Testis (tissue), 3 donors: ENCODE data around the gene EXOC3. TPM values are rescaled to one million over a fixed set of nuclear protein-coding genes. Genes with fewer than 3 reads are reported as not detected.

Source experiments
- DNase-seq: peaks from one replicate; pipeline ENCODE4 v3.0.0-alpha.2; 2019
- H3K27ac ChIP-seq, 2 donors: fragments of 200-600 bp; sonication (generic); one replicate each; pipeline ENCODE4 v1.5.1; 2019
- H3K27me3 ChIP-seq: fragments of 200-600 bp; sonication (generic); one replicate; pipeline ENCODE4 v1.5.1; 2019
- H3K36me3 ChIP-seq: fragments of 200-600 bp; sonication (generic); one replicate; pipeline ENCODE4 v1.5.1; 2017; ENCODE audit warnings: low read depth; ENCODE audit errors: missing control alignments
- H3K4me1 ChIP-seq: fragments of 200-600 bp; sonication (generic); one replicate; pipeline ENCODE4 v1.5.1; 2019
- H3K4me3 ChIP-seq, 2 donors: fragments of 200-600 bp; sonication (generic); one replicate each; pipeline ENCODE4 v1.5.1; 2017 to 2019
- H3K9me3 ChIP-seq: fragments of 200-600 bp; sonication (generic); one replicate; pipeline ENCODE4 v1.5.1; 2017
- CTCF ChIP-seq, 3 experiments: fragments of 450-650 bp in 2 of 3; fragments of 200-600 bp in 1 of 3; sonication (generic) in 1 of 3; IDR thresholded peaks; one replicate each; pipeline ENCODE4 v1.5.1; 2016 to 2019; ENCODE audit warnings: antibody characterized with exemption in 3 of 3, mild to moderate bottlenecking in 2 of 3, moderate library complexity in 1 of 3
- POLR2A ChIP-seq: fragments of 450-650 bp; IDR thresholded peaks from one replicate; pipeline ENCODE4 v1.6.1; 2017; ENCODE audit warnings: antibody characterized with exemption, mild to moderate bottlenecking, moderate library complexity
- WGBS, 2 donors: methylation state at CpG; one replicate each; pipeline ENCODE4 v1.1.5; 2018; 5-methylcytosine and 5-hydroxymethylcytosine counted together
- intact Hi-C: fragments of 100-400 bp; cut with DNase I; formaldehyde crosslinking; loops from one replicate; pipeline ENCODE4 v1.15.1; 2023; ENCODE audit warnings: low total_unique reads
- polyA plus RNA-seq: library from polyadenylated mRNA; stranded (reverse); fragments of 350-450 nt; fragmentation: Illumina TruSeq; extraction: RNeasy Lipid Tissue Mini Kit (QIAGEN cat#74804); gene quantifications from one replicate; pipeline ENCODE4 v1.2.3, GENCODE V29; 2014; ENCODE audit warnings: low read depth, low replicate concordance; ENCODE audit not compliant: insufficient read depth
- total RNA-seq, 2 donors: library from RNA; depleted of rRNA; stranded (reverse); fragments of >200 nt; gene quantifications; one replicate each; pipeline ENCODE4 v1.2.3, GENCODE V29; 2016

EXOC3 gene
- total and polyA plus RNA-seq, 3 donors from 2014 or later: 111 to 122 (median 120) TPM

GRCh38 chr5:432928-433791 lies 9.8 kb upstream of the EXOC3 start:
- no peak for DNase-seq
- WGBS, 2 donors: 80 to 97% methylated on average over 18 to 23 of the region's 23 CpGs
- H3K36me3 ChIP-seq: no peaks in the 10 kb centered on the region
- no peak overlapping the region for H3K27ac ChIP-seq
- no peak overlapping the region for H3K4me3 ChIP-seq
- intact Hi-C loops: no loop called here
- H3K9me3 ChIP-seq: no peaks in the 10 kb centered on the region
- no peaks in the 10 kb centered on the region for H3K27me3 ChIP-seq
- TF ChIP-seq POLR2A: no peak
- no peak for TF ChIP-seq CTCF (IDR thresholded peaks at IDR 0.05)
- no peaks in the 10 kb centered on the region for H3K4me1 ChIP-seq

GRCh38 chr5:433836-434235 lies 9.1 kb upstream of the EXOC3 start:
- peak; percentile 10 for DNase-seq
- TF ChIP-seq CTCF (IDR thresholded peaks at IDR 0.05) (no peak), POLR2A (no peak)
- no peaks in the 10 kb centered on the region for H3K36me3 ChIP-seq
- H3K27ac ChIP-seq: no peak overlapping the region
- WGBS, 2 donors: 92 to 100% methylated on average over 2 to 16 of the region's 16 CpGs
- no peaks in the 10 kb centered on the region for H3K27me3 ChIP-seq
- H3K4me1 ChIP-seq: no peaks in the 10 kb centered on the region
- intact Hi-C loops: no loop called here
- no peak overlapping the region for H3K4me3 ChIP-seq
- no peaks in the 10 kb centered on the region for H3K9me3 ChIP-seq

GRCh38 chr5:434443-435146 lies 8.4 kb upstream of the EXOC3 start:
- peak; percentile 6 for DNase-seq
- intact Hi-C loops: no loop called here
- no peaks in the 10 kb centered on the region for H3K4me1 ChIP-seq
- no peak overlapping the region for H3K27ac ChIP-seq
- no peak overlapping the region for H3K4me3 ChIP-seq
- WGBS, 2 donors: 77 to 93% methylated on average over 11 to 17 of the region's 26 CpGs
- no peaks in the 10 kb centered on the region for H3K27me3 ChIP-seq
- H3K9me3 ChIP-seq: no peaks in the 10 kb centered on the region
- TF ChIP-seq POLR2A (no peak), CTCF (IDR thresholded peaks at IDR 0.05) (no peak)
- H3K36me3 ChIP-seq: no peaks in the 10 kb centered on the region

- TF ChIP-seq CTCF (IDR thresholded peaks at IDR 0.05): no peak
- no peak for TF ChIP-seq POLR2A
- intact Hi-C loops: no loop called here
These were observed 7.7 kb upstream of the EXOC3 start for GRCh38 chr5:435156-435790.

More at GRCh38 chr5:435156-435790, 7.7 kb upstream of the EXOC3 start:
- H3K4me3 ChIP-seq: no peak overlapping the region
- DNase-seq: no peak
- H3K4me1 ChIP-seq: no peaks in the 10 kb centered on the region
- no peaks in the 10 kb centered on the region for H3K9me3 ChIP-seq
- no peak overlapping the region for H3K27ac ChIP-seq
- 88 to 91% methylated on average over 27 of the region's 27 CpGs for WGBS, 2 donors
- no peaks in the 10 kb centered on the region for H3K36me3 ChIP-seq
- H3K27me3 ChIP-seq: no peaks in the 10 kb centered on the region
